Neural crest cell (in vitro differentiated cells): ENCODE data around the gene ALPK3. TPM values are rescaled to one million over a fixed set of nuclear protein-coding genes. Genes with fewer than 3 reads are reported as not detected.
A peak's percentile ranks its signal among the peaks of the same experiment; 100 is the strongest.

Experiments
- DNase-seq: peaks from one replicate; pipeline ENCODE4 v3.0.0; 2021; ENCODE audit warnings: low read depth, mixed read lengths, low spot score
- H3K27ac Mint-ChIP-seq: one replicate; pipeline ENCODE4 v1.8.0; 2021; ENCODE audit warnings: mild to moderate bottlenecking, mixed read lengths; ENCODE audit not compliant: unreplicated experiment
- H3K27me3 Mint-ChIP-seq: 2 replicates; pipeline ENCODE4 v1.8.0; 2021; ENCODE audit warnings: low read depth, mild to moderate bottlenecking, mixed read lengths
- H3K36me3 Mint-ChIP-seq: 2 replicates; pipeline ENCODE4 v1.8.0; 2021; ENCODE audit warnings: low read depth, mild to moderate bottlenecking, mixed read lengths
- H3K4me1 Mint-ChIP-seq: 2 replicates; pipeline ENCODE4 v1.8.0; 2021; ENCODE audit warnings: mixed read lengths
- H3K4me3 Mint-ChIP-seq: one replicate; pipeline ENCODE4 v1.8.0; 2021; ENCODE audit warnings: mild to moderate bottlenecking, mixed read lengths
- H3K9me3 Mint-ChIP-seq: 2 replicates; pipeline ENCODE4 v1.8.0; 2021; ENCODE audit warnings: mixed read lengths
- CTCF ChIP-seq: fragments of 200-600 bp; sonication (generic); conservative IDR thresholded peaks from 2 replicates; pipeline ENCODE4 v1.5.0; 2021; ENCODE audit warnings: antibody characterized with exemption, mild to moderate bottlenecking
- total RNA-seq: library from RNA; stranded (reverse); gene quantifications from 2 replicates; pipeline ENCODE4 v1.2.1, GENCODE V29; 2021

The ALPK3 gene
- total RNA-seq, 1 donor from 2014 or later: 4.4 TPM

- Mint-ChIP-seq H3K36me3 (no peaks in the 10 kb centered on the region), H3K27ac (peak overlapping the region; percentile 78), H3K9me3 (no peaks in the 10 kb centered on the region), H3K4me1 (no peaks in the 10 kb centered on the region), H3K4me3 (no peak overlapping the region), H3K27me3 (no peaks in the 10 kb centered on the region)
- TF ChIP-seq CTCF: no peak
- no peak for DNase-seq
Measured at GRCh38 chr15:84856731-84857417, 39.7 kb downstream of the ALPK3 start.

GRCh38 chr15:84857418-84858004, 40.4 kb downstream of the ALPK3 start:
- no peak for TF ChIP-seq CTCF
- peak overlapping the region; percentile 78 for H3K27ac Mint-ChIP-seq
- H3K4me1 Mint-ChIP-seq: no peaks in the 10 kb centered on the region
- H3K9me3 Mint-ChIP-seq: no peaks in the 10 kb centered on the region
- no peak overlapping the region for H3K4me3 Mint-ChIP-seq
- H3K27me3 Mint-ChIP-seq: no peaks in the 10 kb centered on the region
- H3K36me3 Mint-ChIP-seq: no peaks in the 10 kb centered on the region
- DNase-seq: no peak

GRCh38 chr15:84858231-84858630, 41.1 kb downstream of the ALPK3 start:
- Mint-ChIP-seq H3K27ac (no peak overlapping the region), H3K4me1 (no peaks in the 10 kb centered on the region), H3K36me3 (no peaks in the 10 kb centered on the region), H3K4me3 (no peak overlapping the region), H3K9me3 (no peaks in the 10 kb centered on the region), H3K27me3 (no peaks in the 10 kb centered on the region)
- TF ChIP-seq CTCF: no peak
- DNase-seq: no peak

- no peaks in the 10 kb centered on the region for H3K36me3 Mint-ChIP-seq
- DNase-seq: no peak
- H3K27me3 Mint-ChIP-seq: no peaks in the 10 kb centered on the region
- no peaks in the 10 kb centered on the region for H3K9me3 Mint-ChIP-seq
- no peak overlapping the region for H3K4me3 Mint-ChIP-seq
- H3K4me1 Mint-ChIP-seq: no peaks in the 10 kb centered on the region
- TF ChIP-seq CTCF: no peak
- H3K27ac Mint-ChIP-seq: no peak overlapping the region
Measured at GRCh38 chr15:84859144-84859543, 42.0 kb downstream of the ALPK3 start.

- H3K36me3 Mint-ChIP-seq: no peaks in the 10 kb centered on the region
- no peaks in the 10 kb centered on the region for H3K4me1 Mint-ChIP-seq
- no peaks in the 10 kb centered on the region for H3K9me3 Mint-ChIP-seq
- no peak overlapping the region for H3K4me3 Mint-ChIP-seq
- H3K27ac Mint-ChIP-seq: no peak overlapping the region
- DNase-seq: no peak
- TF ChIP-seq CTCF: no peak
- H3K27me3 Mint-ChIP-seq: no peaks in the 10 kb centered on the region
Measured at GRCh38 chr15:84859651-84860050, 42.5 kb downstream of the ALPK3 start.
